Measurements from ENCODE around the gene CDC42BPG.

The CDC42BPG gene

DNA sequence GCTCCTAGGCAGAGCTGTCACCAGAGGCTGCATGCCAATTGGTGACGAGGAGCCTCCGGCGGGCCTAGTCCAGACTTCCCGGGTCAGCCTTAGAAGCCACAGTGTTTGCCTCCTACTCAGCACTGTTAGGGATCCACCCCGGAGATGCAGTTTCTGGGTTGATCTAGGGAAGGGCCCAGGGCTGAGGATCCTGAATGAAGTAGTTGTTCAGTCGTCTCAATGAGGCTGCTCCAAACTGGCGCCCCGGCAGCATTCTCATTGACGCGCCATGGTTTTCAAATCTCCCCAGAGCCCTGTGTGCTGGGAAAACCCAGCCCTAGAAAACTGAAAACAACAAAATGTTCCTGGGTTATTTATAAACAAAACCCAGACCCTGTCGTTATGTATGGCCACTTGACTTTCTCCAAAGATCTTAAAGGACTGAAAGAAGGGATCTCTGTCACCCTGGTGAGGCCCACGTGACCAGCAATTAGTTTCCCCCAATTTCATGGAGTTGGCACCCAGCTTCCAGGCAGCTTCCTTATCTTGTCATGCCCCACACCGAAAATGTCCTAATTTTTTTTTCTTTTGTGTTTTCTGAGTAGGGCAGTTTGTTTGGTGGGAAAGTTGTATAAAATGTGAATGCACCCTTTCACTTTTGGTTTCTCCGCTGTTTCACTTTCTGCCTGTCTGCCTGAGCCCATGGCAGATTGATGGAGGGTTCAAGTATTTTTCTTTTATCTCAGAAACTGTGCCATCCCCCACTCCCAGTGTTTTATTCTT, 36.0 kb upstream of the CDC42BPG start:
- no peak for DNase-seq (ENCODE audit: low read depth, low spot score)

- no peak for DNase-seq (ENCODE audit: low read depth, low spot score)
Measured at GRCh38 chr11:64879244-64879900, 34.9 kb upstream of the CDC42BPG start.

- peak; percentile 99 for DNase-seq (ENCODE audit: low read depth, low spot score)
Measured at GRCh38 chr11:64878494-64879243, 34.2 kb upstream of the CDC42BPG start, which contains the start of gene EHD1. TSS of gene EHD1 (minus strand) at chr11:64878621. CDS start at chr11:64878464, 157 bp downstream.

DNA sequence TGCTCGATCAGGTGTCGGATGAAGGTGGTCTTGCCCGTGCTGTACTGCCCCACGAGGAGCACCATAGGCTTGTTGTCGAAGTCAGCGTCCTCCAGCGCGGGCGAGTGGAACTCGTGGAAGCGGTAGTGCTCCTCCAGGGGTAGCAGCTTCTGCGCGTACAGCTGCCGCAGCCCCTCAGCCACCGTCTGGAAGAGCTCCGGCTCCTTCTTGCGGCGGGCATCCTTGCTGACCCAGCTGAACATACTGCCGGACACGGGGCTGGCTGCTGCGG, 33.7 kb upstream of the CDC42BPG start:
- DNase-seq (ENCODE audit: low read depth, low spot score): no peak

GRCh38 chr11:64877390-64878222, 33.2 kb upstream of the CDC42BPG start:
- no peak for DNase-seq (ENCODE audit: low read depth, low spot score)

DNA sequence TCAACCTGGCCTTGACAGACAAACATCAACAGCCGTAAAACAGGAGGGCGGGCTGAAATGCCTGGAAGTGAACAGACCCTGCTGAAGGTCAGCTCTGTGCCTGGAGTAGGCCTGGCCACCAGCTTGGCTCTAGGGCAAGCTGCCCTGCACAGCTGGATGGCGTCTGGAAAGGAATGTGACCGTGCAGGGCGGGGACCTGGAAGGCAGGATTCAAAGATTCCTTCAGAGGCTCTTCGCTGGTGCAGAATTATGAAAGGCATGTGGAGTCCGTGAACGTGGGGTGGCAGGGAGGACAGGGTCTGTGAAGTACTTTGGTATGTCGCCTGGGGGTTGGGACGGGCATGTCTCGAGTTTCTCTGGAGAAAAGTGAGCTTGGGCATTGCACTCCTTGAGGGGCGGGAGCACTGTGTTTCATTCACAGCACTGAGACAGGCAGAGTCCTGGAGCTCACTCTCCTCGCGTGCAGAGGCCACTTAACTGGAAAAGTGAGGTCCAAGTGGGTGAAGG, 32.4 kb upstream of the CDC42BPG start:
- peak; percentile 81 for DNase-seq (ENCODE audit: low read depth, low spot score)

- no peak for DNase-seq (ENCODE audit: low read depth, low spot score)
Measured at GRCh38 chr11:64876229-64876750, 31.8 kb upstream of the CDC42BPG start.

DNA sequence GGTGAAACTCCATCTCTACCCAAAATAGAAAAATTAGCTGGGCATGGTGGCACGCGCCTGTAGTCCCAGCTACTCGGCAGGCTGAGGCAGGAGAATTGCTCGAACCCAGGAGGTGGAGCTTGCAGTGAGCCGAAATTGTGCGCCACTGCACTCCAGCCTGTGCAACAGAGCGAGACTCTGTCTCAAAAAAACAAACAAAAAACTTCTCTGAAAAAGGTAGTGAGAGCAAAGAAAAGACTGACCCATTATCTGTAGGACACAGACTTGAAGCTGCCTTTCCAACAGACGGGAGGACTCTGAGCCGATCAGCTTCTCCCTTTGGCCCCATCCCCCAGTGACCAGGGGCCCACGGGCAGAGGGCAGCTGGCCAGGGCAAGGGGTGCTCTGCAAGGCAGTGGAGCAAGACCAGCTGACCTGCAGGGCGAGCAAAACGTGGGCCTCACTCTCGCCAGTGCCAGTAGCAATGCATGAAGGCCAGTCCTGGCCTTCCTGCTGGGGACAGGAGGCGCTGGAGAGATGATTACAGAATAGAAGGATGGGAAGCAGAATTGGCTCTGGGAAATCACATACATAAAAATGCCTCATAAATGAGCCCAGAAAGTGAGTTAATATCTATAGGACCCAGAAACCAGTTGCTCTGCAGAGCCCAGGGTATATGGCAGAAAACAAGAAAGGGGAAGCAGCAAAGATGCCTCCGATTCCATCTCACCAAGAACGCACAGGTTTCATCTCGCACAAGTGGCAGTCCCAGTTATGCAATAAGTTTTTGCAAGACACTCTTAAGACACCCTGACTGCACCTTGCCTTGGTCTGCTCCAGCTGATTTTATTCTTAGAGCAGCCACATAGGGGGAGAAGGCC, 31.1 kb upstream of the CDC42BPG start:
- DNase-seq (ENCODE audit: low read depth, low spot score): no peak

GRCh38 chr11:64874308-64875240, 30.1 kb upstream of the CDC42BPG start:
- DNase-seq (ENCODE audit: low read depth, low spot score): peak; percentile 56

GRCh38 chr11:64872790-64873488, 28.5 kb upstream of the CDC42BPG start:
- DNase-seq (ENCODE audit: low read depth, low spot score): no peak

GRCh38 chr11:64871492-64871891, 27.0 kb upstream of the CDC42BPG start:
- no peak for DNase-seq (ENCODE audit: low read depth, low spot score)

DNA sequence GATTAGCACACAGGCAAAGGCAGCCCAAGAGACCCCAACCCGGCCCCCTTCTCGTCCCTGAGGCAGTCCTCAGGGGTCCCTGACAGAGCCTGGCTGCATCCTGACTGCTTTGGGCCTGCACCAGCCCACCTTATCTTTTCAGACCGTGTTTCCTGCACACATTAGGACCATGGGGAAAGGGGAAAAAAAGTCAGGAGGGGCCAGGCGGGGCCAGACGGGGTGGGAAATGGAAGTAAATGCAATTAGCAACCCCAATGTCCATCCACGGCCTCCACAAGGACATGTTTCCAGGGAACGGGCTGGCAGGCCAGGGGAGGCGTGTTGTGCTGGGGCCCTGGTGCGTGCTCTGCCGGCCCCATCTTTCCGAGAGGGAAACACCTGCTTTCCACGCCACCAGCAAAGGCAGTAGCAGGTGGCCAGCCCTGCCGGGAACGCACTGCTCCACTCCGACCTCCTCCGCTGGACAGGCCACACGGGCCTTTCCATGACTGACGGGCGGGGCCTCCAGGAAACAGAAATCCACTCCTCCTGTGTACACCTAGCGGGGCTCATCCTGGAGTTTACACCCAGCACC, 26.5 kb upstream of the CDC42BPG start:
- no peak for DNase-seq (ENCODE audit: low read depth, low spot score)

DNA sequence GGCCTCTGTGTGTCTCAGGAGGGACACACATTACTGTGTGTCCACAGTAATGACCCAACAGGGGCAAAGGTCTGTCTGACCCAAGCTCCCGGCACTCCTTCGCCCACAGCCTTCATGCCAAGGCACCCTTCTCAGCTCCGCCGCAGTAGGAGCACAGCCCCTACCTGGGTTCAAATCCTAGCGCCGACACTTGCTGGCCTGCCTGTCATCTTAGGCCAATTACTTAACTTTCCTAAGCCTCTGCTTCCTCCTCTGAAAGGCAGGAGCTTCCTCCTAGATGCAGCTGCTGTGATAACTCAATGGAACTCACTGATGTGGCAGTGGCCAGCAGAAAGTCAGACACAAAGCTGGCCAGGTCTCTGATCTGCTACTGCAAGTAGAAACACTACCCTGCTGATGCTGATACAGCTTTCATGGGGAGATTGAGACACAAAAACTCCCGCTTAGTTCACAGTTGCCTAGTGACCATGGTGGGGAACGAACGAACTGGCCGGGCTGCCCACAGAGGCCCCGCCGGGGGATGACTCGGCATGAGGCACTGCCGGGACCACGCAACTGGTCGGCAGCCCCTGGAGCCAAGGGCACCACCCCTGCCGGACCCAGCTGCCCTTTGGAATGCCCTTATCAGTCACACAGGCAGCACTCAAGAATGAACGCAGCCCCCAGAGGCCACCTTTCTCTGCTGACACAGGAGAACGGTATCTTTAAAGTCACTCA, 25.9 kb upstream of the CDC42BPG start:
- DNase-seq (ENCODE audit: low read depth, low spot score): peak; percentile 71

- no peak for DNase-seq (ENCODE audit: low read depth, low spot score)
Measured at GRCh38 chr11:64869571-64870175, 25.2 kb upstream of the CDC42BPG start.

DNA sequence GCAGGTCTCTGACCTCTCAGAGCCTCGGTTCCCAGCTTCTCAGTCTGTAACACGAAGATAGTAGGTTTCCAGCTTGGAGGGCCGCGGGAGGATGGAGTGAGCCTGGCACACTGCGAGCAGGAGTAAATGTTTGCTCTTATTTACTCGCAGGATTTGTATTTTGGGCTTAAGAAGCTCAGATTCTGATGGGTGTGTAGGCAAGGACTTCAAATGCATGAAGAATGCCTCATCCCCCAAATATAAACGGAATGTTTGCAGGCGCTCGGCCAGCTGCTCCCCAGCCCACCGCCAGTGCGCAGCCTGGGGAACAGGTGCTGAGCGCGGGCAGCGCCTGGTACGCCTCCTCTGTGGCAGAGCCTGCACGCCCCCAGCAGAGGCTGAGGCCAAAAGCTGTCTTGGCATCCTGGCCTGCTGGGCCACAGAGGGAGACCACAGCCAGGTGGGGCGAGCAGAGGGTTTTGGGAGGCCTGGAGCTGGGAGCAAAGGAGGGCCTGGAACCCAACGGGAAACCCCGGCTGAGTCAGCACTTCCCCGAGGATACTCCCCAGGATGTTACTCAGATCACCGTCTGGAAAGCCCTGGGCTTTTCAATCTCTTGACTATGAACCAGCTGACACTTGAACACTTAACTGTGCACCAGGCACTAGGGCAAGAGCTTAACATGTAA, 24.6 kb upstream of the CDC42BPG start:
- DNase-seq (ENCODE audit: low read depth, low spot score): peak; percentile 92

- DNase-seq (ENCODE audit: low read depth, low spot score): no peak
Measured at GRCh38 chr11:64867748-64868462, 23.5 kb upstream of the CDC42BPG start.

Data from astrocyte of the hippocampus (primary cell).